GM18517 (cell line): ENCODE results near the gene AQP9.

Experiments used
- ATAC-seq: cut with Tn5 transposase; IDR thresholded peaks from one replicate; pipeline ENCODE4 v1.9.1; 2021; ENCODE audit warnings: mild to moderate bottlenecking, moderate library complexity; ENCODE audit not compliant: unreplicated experiment

AQP9 gene

GRCh38 chr15:58139276-58139988 lies 1.3 kb downstream of the AQP9 start:
- ATAC-seq: no peak

- ATAC-seq: no peak
Measured at GRCh38 chr15:58139989-58140522, 1.9 kb downstream of the AQP9 start.

GRCh38 chr15:58141894-58142293 lies 3.7 kb downstream of the AQP9 start:
- ATAC-seq: no peak

- ATAC-seq: no peak
Measured at GRCh38 chr15:58142827-58143461, 4.8 kb downstream of the AQP9 start.

DNA sequence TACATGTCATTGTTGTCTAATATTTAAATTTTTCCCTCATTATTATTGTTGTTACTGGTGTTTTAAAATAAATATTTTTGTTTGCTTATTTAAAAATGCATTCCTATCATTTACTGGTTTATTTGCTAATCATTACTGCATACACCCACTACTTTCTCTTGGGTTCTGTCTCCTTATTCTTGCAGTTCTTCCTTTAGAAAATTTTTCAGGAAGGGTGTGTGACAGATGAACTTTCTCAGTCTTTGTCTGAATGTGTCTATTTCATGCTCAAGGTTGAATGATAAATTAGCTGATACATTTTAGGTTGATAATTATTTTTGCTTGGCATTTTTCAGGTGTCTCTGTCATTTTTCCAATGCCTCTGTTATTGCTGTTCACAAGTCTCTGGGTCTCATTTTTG lies 7.4 kb downstream of the AQP9 start:
- no peak for ATAC-seq

DNA sequence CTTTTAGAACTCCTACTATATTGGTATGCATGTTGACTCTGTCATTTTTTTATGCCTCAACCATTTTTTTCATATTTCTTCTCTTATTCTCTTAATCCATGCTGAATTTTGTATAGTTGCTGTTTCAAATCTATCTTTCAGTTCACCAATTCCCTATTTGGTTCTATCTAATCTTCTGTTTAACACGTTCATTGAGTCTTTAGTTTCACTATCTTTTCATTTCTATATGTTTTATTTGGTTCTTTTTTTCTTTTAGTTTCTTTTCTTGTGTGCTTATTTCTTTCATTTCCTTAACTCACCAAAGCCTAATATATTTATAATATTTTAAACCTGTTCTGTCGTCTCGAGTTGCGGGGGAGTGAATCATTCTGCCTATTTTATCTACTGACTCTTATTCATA lies 8.0 kb downstream of the AQP9 start:
- ATAC-seq: no peak

DNA sequence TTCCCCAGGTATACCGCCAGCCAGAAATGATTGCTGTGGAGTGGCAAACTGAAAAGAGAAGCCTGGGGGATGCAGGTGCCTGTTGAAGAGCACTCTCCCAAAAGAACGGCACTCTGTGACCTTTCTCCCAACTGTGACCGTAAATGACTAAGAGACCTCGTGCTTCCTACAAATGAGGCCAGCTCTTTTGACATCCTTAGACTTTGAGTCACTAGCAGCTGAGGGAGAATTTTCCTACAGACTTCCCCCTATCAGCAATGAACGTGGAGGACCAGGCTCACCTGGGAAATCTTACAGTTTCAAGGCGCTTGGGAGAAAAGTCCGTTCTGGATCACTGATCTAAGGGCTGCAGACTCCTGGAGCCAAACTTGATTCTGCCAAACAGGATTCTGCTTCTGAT lies 8.6 kb downstream of the AQP9 start:
- ATAC-seq: no peak

- no peak for ATAC-seq
Measured at GRCh38 chr15:58147171-58147611, 9.0 kb downstream of the AQP9 start.

DNA sequence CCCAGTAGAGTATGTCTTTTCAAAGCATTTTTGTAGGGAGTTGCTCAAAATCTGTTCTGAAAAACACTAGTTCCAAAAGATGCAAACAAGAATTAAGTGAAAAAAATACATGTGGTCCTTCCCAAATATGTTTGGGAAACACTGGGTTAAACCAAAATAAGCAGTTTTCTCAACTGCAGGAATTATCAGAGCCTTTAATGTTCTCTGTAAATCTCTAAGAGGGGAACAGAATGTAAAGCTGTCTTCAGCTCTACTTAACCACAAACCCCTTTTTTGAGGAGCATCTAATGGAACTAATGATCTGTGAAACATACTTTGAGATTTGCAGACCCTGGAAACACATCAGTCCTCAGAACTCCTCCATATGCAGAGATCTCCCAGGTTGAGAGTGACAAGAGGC lies 9.9 kb downstream of the AQP9 start:
- no peak for ATAC-seq

DNA sequence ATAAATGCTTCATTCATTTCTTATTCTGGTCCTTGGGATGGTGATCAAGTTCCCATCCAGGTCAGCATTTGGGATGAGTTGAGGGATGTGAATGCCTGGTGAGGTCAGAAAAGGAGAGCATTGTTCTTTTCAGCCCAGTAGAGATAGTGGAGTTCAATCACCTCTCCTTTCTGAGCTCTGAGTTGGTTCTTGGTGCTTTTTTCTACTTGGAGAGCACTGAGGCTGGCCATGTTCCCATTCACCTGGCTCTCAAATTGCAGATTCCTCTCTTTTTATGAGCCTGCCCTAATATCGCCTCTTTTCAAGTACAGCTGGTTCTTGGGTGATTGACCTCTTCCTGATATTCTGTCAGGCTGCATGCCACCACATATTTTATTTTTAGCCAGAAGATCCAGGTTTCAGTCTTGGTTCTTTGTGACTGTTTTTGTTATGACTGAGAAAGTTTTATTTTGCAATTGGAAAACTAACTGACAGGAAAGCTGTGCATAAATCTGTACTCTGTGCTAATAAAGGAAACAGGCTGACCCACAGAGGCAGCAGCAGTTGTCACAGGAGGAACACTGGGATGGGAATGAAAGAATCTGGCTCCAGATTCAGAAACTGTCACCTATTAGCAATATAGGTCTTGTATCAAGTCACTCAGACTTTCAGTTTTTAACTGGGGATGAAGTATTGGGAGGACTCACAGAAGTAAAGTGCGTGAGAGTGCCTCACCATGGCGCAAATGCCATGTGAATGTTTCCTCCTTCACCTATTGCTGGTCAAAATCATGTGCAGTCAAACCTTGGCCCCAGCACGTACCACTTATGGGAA lies 10.7 kb downstream of the AQP9 start:
- no peak for ATAC-seq

GRCh38 chr15:58154769-58155168 lies 16.6 kb downstream of the AQP9 start:
- no peak for ATAC-seq

GRCh38 chr15:58159827-58160386 lies 21.7 kb downstream of the AQP9 start:
- no peak for ATAC-seq

DNA sequence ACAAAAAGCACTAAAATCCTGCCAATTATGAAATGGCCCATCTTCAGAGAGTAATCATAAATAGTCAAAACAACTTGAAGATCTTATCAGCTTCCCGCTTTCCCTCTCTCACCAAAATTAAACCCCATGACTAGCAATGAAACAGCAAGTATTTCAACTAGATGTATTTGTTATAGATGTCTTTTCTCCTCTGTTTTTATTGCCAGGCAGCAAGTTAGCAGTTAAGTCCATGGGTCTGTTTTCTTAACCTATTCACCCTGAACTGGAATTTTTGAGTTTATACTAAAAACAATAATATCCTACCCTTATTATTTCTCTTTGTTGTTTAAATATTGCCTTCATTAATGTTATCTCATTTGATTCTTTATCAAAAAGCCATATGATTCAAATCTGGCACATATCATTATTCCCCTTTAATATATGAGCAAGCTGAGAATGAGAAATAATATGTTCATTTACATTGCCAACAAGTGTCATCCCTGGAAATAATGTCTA lies 23.3 kb downstream of the AQP9 start:
- no peak for ATAC-seq

DNA sequence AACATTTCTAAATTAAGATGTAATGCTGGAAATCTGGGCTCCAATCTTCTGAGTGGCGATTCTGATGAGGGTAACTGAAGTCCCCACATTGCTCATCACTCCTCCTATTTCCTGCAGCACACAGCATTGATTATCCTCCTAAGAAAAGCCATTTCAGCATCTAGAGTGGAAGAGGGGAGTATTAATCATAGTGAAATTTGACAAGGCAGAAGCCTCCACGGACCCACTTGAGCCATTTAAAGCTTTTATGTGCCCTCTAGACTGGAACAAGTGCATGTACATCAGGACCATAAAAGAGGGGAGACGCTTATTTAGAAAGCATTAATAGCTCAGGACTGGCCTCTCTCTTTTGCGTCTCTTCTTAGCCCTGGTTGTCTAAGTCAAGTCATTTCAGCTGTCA lies 25.8 kb downstream of the AQP9 start:
- no peak for ATAC-seq

- no peak for ATAC-seq
Measured at GRCh38 chr15:58164926-58165325, 26.7 kb downstream of the AQP9 start.

DNA sequence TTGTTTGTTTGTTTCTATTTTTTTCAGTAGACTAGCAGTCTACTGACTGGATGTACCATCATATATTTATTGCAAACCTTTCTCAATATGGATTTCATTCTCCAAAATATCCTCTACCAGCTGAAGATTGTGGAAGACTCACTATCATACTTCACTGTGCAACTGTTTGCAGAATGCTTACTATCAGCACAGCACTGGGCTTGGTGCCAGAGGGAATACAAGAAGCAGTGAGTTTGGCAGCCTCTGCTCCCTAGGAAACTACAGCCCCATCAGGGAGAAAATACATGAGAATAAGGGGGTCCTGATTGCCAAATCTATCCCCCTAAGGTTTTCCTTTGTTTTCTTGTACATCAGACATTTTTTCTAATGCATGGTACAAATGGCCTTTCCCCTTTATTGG lies 27.5 kb downstream of the AQP9 start:
- no peak for ATAC-seq

GRCh38 chr15:58167095-58167691 lies 29.0 kb downstream of the AQP9 start:
- ATAC-seq: no peak

DNA sequence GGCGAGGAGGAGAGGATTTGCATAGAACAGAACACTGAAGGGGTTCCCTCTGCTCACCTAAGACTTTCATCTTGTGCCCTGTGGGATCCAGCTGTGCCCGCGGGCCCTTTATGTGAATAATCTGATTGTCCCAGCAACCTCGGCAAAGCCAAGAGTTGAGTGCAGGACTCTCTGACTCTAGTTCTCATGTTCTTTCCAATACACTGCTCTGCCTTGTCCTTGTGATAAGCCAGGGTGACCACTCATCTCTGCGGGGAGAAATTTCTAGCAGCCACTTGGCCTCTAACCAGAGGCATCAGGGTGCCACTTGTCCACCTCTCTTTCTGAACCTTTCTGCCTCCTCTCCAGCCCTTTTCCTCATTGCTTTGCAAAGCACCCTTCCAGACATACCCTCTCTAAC lies 31.8 kb downstream of the AQP9 start:
- ATAC-seq: no peak

DNA sequence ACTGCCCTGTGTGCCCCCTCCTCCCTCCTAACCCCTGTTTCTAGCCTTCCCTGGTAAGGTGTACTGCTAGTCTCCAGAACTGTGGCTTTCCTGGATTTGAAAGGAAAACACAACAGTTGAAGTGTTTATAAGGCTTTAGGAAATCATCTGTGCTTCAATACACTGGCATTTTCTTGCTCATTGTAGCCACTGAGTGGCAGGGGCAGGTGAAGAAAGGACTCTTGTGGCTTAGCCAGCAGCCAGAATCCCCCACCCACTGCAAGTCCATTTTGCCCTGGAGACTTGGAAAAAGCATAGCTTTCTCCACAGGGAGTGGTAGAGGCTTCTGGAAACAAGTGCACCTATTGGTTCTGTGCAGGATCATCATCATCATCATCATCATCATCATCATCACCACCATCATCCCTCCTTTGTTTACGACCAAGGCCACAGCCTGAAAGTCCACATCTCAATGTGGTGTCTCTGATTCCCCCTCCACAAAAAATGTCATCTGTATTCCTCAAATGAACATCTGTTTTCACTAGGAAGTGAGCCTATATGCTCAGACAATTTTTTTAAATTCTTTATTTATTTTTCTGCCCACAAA lies 33.4 kb downstream of the AQP9 start:
- no peak for ATAC-seq

DNA sequence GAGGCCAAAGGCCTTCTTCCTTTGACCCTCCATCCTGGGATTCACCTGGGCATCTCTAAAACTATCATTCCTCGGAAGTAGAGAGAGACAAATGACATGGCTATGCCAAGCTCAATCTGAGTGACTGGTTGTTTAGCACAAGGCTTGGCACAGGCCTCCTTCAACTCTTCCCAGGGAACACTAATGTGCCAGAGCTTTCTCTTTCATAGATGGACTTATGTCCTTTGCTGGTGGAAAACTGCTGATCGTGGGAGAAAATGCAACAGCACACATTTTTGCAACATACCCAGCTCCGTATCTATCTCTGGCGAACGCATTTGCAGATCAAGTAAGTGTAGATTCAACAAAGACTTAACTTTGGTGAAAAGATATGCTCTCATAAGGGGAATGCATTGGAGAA lies 36.5 kb downstream of the AQP9 start:
- no peak for ATAC-seq
